HPDE6-E6E7 (cell line): ENCODE measurements around the gene TAF8.
"Not testable (repeated sequence)": the region's sequence is repeated elsewhere in the genome, so short reads cannot be mapped to it uniquely, and the experiment has no call there.

Experiments used
- DNase-seq: peaks from one replicate; pipeline ENCODE4 v3.0.0; 2011; ENCODE audit warnings: missing footprints; ENCODE audit errors: extremely low spot score

TAF8 gene

DNA sequence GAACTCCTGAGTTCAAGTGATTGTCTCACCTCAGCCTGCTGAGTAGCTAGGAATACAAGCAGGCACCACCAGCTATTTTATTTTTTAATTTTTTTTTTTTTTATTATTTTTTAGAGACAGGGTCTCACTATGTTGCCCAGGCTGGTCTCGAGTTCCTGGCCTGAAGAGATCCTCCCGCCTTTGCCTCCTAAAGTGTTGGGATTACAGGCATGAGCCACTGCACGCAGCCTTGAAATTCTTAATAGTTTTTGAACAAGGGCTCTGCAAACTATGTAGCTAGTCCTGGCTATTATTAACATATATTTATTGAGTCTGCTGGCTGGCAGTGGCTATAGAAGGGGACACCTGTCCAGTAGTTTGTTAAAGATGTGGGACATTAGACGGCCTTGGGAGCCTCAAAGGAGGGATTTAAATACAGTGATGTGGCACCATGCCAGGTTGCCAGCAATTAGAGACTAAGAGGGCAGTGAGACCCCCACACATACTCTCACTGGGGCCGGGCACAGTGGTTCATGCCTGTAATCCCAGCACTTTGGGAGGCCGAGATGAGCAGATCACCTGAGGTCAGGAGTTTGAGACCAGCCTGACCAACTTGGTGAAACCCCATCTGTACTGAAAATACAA lies 21.1 kb upstream of the TAF8 start:
- no peak for DNase-seq

DNA sequence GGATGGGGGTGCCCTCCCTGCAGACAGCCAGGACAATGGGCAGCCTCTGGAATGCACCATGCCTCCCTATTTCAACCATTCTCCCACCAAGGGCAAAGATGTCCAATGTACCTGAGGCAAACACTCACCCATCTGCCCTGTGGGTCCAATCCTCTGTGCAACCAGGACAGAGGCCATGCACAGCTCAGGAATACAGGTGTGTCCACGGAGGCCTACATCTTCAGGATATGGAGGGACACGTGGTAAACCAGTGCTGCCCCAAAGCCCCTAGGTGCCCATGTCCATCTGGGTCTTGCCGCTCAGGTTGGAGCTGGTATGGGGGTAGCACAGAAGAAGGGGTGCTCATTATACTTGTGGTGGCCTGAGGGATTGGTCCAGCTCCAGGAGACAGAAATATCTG lies 20.4 kb upstream of the TAF8 start:
- DNase-seq: no peak

DNA sequence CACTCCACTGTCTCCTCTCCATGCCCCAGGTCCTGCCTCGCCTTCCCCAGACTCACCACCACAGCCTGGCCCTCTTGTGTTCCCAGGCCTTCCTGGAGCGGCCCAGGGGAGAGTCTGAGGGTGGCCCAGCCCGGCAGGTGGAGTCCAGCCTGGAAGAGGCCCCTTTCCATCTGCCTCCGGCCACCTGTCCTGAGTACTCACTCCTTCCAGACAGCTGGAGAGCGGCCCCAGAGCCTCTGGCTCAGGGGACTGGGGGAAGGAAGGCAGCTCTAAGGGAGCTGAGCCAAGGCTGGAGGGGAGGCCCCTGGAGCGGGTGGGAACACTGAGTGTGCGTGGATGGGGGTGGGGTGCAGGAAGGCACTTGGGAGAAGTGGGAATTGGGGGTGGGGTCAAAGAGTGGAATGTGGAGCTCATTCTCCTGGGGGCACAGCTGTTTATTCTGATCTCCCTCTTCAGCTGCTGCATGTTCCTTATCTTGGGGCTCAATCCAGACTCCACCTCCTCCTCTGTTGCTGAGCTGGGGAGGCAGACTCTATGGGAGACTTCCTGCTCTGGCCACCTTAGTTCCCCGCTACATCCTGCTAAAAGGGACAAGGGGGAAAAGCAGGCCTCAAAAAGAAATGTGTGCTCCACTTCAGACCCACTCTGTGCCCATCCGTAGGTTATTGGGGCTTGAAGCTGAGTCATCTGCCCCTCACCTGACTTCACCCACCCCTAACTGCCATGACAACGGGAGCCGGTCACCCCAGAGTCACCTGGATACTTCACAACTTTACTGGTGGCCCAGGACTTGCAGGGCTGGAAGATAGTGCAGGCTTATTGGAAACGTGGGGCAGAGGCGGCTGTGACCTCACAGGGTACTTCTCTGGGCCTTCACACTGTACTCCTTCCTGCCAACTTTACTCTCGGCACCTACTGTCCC lies 19.5 kb upstream of the TAF8 start:
- no peak for DNase-seq

DNA sequence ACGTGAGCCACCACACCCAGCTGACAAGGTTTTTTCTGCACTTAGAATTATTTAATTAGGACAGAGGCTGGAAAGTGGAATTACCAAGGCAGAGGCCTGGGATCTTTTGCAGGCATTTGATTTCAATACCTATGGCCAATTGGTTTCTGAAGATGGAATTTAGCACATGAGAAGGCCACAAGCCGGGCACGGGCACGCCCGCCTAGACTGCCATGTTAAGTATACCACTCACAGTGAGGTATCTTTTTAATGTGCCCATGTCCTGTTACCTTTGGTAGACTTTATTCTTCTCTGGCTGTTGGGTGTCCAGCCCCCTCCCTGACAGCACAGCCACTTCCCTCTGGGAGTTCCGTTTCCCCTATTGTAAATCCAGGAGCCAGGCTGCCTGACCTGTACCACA lies 18.0 kb upstream of the TAF8 start:
- no peak for DNase-seq

DNA sequence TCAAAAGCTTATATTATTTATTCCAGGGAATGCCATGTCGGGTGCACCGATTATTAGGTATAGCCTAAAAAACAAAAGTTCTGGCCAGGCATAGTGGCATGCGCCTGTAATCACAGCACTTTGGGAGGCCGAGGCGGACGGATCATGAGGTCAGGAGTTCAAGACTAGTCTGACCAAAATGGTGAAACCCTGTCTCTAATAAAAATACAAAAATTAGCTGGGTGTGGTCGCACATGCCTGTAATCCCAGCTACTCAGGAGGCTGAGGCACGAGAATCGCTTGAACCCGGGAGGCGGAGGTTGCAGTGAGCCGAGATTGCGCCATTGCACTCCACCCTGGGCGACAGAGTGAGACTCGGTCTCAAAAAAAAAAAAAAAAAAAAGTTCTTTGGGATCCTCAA lies 12.7 kb upstream of the TAF8 start:
- not testable (repeated sequence) for DNase-seq

DNA sequence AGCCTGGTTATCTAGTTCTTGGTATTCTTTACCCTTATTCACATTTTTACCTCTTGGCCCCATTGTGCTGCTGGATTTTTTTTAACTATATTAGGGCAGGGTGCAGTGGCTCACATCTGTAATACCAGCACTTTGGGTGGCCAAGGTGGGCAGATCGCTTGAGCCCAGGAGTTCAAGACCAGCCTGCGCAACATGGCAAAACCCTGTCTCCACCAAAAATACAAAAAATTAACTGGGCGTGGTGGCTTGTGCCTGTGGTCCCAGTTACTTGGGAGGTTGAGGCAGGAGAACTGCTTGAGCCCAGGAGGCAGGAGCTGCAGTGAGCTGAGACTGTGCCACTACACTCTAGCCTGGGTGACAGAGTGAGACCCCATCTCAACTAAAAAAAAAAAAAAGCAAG lies 12.2 kb upstream of the TAF8 start:
- no peak for DNase-seq

DNA sequence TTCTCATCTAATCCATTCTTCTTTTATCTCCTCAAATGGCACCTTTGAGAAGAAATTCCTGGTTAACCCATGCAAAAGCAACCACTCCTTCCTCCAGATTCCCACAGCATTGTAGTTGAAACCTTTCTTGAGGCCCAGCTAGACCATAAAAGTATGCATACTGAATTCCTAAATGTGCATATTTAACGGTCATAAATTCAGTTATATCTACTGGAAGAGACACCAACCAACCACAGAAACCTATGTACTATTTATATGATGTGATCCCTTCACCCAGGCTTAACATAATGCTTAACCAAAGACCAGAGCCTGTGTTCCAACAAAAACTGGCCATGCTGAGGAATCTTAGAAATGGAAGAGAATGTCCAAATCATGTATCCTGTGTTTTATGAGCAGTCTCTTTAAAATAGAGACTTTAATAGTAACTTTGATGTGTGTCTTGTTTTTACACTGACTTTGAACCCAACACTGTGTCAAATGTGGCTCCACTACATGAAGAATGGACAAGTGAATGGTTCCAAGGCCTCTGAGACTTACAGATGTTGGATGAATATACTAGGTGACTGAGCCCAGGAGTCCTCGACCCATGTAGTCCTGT lies 11.4 kb upstream of the TAF8 start:
- no peak for DNase-seq

DNA sequence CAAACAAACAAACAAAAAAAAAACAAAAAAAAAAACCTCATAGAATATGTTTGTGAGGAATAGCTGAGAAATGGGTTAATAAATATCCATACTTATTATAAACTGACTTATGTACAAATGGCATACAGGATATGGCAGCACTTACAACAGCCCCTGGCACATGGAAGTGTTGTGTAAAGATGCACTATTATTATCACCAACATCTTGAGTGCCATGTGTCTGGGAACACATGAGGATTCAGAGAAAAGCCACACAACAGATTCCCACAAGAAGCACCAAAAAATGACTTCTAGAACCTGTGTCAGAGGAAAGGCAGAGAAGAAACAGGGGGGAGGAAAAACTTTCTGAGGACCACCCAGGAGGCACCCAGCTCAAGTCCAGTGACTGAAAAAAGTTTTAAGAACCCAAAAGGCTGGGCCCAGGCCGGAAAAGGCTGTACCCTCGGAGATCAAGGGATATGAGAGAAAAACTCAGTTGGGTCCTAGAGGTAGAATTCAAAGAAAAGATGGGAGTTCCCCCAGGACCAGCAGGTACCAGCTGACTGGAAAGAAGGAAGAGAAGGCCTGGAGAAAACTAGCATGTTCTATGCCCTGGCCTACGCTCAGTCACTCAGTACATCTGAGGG lies 9.4 kb upstream of the TAF8 start:
- DNase-seq: no peak

DNA sequence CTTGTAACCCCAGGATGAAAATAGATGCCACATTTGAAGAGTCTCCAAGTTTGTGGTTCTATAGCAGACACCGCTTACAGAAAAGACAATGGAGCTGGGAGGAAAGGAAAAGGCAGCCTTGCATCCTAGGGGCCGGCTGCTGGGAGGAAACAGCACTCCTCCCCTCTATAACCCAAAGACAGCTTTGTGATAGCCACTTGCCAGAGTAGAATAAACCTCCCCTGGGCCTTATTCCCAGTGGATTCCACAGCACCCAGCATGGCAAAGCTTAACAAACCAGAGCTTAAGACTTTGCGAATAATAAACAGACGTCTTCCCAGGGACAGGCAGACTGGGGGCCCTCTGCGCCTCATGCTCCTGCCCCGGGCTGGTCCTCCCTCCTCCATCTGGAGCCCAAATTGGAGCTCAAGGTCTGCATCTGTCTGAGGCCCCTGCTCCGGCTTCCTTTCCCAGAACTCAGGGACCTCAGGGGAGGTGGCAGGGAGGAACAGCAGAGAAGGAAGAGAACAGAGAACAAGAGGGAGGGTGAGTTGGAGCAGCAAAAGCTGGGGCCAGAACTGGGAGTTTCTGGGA lies 8.8 kb upstream of the TAF8 start:
- DNase-seq: no peak

DNA sequence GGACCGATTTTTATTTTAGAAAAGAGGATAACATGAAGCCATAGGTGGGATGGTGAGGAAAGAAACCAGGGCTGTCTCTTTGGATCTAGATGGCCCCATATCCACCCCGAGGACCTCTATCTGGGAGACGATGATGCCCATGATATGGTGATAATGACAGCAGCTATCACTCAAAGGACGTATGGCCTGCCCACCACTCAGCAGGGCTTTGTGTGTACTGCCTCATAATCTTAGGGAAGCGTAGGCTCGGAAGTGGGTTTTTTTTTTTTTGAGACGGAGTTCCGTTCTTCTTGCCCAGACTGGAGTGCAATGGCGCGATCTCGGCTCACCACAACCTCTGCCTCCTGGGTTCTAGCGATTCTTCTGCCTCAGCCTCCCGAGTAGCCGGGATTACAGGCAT lies 8.2 kb upstream of the TAF8 start:
- no peak for DNase-seq

DNA sequence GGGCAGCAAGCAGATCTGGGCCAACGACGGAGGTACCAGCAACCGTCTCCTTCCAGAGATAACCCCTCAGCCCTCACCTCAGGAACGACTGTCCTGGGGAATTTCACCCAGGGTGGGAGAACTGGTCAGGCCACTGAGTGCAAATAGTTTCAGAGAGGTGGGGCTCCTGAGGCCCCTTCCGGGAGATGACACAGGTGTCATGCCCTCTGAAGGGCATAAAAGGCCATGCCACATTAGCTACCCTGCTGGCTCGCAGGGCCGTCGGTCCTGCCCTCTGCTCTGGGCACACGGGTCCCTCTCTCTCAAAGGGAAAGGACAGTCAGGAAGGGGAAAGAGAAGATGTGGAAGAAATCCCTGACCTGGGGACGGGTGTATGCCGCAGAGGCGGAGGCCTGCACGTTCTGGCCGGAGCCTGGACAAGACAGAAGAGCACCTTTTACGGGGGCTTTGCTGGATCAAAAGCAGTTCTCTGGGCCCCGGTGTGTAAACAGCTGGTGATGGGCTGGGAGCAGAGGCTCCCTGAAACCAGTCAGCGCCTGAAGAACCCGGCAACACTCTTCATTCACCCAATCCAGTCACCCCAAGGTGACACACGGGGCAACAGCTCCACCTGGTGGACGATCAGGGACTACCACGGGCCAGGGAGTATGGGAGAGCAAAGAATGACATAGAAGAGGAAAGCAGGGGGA lies 6.4 kb upstream of the TAF8 start:
- peak; percentile 85 for DNase-seq

DNA sequence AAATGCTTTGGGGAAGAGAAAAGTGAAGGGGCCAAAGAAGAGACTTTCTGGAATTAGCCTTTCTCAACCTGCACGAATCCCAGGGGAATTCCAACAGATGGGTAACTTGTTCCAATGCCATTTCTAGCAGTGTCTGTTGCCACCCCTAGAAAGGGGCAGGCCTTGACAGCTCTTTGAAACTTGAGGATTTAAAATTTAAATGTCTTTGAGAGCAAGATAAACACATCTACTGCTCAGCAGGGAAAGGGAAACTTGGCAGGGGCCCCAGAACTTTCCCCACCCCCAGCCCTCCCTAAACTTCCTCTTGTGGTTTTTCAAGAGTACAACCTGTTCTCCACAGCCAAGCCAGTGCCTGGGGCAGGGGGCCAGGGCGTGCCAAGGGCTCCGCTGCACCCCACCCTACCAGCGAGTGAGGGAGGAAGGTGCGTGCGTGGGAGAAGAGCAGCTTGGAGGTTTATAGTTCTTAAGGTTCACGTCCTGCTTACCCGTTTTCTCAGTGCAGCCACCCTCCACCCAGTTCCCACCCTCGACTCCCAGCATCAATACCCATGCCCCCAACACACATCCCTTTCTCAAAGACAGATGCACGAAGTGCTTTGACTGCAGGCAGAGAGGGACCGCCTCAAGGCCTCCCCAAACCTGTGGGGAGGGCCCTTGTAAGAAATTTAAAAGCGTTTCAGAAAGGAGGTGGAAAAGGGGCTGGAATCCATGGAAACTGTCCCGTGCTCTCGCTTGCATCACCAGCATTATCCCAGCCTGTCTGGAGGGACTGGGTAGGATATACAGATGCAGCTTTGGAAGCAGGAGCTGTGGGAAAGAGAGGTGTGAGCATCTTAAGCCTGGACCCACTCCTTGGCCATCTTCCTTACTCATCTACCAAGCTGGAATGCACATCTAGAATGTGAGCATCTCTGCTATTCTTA lies 4.5 kb upstream of the TAF8 start:
- peak; percentile 79 for DNase-seq

DNA sequence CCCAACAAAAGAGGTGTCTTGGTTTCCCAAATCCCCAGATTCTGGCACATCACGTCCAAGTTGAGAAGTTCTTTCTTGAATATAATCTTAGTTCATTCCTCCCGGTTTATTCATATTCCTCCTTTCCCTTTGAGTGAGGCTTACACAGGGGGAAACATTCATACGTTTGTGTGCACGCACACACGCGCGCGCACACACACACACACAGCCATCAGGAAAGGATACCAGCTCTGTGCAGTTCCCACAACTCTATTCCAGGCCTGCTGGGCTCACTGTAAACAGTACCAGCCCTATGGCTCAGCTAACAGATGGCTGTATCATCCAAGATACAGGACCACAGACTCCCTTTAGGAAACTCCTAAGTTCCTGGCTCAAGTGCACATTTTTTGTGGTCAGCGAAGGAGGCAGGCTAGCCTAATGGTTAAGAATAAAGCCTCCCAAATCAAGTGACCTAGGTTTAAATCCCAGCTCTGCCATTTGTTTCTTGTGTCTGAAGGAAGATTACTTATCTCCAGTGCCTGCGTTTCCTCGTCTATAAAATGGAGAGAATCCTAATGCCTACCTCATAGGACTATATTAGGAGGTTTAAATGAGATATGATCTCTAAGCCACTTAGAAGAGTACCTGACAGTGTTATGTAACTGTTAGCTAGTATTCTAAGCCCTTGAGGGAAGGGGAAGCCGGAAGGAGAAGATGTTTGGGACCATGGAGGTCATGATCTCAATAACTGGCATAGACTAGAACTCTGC lies 3.7 kb upstream of the TAF8 start:
- no peak for DNase-seq

DNA sequence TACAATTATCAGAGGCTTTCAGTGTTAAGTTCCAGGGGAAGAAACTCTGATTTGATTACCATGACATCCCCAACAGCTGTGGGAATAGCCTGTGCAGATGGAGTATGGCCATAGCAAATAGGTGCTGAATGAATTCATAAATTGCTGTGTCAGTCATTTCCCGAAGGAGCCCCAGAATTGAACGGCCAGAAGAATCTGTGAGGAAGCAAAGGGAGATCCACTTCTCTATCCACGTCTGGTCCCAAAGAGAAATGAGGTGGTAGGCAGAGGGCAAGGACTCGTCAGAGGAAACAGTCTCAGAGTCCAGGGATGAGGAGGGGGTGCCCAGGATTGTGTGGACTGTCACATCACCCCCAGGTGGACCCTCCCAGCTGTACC lies 3.1 kb upstream of the TAF8 start:
- no peak for DNase-seq

DNA sequence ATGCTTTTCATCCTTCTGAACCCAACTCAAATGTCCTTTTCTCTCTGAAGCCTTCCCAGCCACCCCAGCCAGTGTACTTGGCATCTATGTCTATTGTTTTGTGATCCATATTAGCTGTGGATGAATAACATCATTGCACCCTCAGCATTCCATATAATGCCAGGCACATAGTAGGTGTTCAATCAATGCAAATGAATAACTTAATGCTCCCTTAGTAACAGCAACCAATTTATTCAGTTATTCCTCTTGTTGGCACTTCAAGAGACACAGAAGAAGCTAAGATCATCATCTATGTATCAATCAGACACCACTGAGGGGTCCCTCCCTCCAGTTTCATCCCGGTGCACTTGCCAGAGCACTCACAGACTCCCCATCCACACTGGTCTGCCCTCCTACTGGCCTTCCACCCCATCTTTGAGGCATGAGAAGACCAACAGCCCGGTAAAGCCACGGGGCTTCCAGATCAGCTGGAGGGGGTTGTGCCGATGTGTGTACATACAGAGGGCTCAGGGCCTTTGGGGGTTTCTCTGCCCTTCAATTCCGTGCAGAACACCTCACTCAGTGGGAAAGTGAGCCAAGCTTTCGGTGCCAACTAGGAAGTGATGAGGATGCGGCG lies 2.4 kb upstream of the TAF8 start:
- no peak for DNase-seq

DNA sequence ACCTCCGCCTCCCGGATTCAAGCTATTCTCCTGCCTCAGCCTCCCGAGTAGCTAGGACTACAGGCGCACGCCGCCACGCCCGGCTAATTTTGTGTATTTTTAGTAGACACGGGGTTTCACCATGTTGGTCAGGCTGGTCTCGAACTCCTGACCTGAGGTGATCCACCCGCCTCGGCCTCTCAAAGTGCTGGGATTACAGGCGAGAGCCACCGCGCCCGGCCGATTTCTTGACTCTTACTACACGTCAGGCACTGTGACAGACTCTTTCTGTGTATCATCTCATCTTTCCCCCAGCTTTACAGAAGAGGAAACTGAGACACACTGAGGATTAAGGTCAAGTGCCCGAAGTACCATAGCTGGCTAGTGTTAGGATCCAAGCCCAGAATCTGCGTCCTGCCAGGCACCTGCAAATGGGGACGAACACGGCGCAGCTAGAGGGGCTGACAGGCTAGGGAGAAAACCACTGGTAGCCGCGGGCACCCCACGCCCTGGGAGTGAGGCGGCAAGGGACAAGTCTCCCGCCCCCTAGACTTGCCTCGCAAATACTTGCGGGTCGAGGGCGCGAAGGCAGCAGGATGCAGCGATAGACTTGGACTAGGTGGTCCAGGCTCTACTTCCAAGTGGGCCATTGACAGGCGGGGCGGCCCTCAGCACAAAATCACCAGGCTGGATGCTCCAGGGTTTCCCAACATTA lies 1.1 kb upstream of the TAF8 start:
- DNase-seq: no peak

DNA sequence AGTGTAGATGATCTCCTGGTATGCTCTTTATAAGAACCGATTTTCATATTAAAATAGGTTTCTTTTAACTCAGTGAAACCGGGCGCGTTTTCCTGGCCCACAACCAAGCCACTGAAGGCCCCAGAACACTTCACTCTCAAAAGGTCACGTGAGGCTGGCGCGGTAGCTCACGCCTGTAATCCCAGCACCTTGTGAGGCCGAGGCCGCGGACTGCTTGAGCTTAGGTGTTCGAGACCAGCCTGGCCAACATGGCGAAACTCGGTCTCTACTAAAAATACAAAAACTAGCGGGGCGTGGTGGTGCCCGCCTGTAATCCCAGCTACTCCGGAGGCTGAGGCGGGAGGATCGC lies 402 bp upstream of the TAF8 start:
- no peak for DNase-seq

DNA sequence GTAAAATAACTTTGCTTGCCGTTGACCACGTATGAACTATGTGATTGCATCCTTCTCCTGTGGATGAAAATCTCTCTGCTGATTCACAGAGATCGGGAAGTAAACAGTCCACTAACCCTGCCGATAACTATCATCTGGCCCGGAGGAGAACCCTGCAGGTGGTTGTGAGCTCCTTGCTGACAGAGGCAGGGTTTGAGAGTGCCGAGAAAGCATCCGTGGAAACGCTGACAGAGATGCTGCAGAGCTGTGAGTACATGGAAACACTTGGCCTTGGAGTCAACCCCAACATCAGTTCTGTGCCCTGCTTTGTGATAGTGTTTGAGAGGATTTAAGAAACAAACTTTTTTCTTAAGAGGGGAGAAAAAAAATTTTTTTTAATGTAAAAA lies 937 bp downstream of the TAF8 start:
- DNase-seq: no peak

DNA sequence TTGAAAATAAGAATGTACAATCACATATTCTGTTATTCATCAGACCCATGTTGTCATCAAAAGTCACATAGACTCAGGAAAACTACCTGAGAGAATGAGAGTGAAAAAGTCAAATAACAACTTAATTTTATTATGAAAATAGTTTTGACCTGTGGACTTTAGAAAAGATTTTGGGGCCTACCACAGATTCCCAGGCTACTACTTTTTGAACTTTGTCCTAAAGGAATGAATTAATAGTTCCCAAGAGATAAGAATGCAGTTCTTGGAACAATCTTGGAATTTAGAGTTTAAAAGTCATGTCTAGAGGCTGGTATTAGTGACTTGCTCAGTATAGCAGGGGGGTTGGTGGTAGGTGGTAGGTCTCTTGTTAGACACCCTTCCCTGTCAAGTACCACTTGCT lies 3.3 kb downstream of the TAF8 start:
- DNase-seq: no peak
